GM10847 (cell line): ENCODE measurements around the gene TAS1R3.

ENCODE experiments used
- POLR2A ChIP-seq: IDR thresholded peaks from 2 replicates; pipeline ENCODE4 v1.6.1; 2011; ENCODE audit not compliant: insufficient read length; ENCODE audit errors: extremely low read depth

The TAS1R3 gene

DNA sequence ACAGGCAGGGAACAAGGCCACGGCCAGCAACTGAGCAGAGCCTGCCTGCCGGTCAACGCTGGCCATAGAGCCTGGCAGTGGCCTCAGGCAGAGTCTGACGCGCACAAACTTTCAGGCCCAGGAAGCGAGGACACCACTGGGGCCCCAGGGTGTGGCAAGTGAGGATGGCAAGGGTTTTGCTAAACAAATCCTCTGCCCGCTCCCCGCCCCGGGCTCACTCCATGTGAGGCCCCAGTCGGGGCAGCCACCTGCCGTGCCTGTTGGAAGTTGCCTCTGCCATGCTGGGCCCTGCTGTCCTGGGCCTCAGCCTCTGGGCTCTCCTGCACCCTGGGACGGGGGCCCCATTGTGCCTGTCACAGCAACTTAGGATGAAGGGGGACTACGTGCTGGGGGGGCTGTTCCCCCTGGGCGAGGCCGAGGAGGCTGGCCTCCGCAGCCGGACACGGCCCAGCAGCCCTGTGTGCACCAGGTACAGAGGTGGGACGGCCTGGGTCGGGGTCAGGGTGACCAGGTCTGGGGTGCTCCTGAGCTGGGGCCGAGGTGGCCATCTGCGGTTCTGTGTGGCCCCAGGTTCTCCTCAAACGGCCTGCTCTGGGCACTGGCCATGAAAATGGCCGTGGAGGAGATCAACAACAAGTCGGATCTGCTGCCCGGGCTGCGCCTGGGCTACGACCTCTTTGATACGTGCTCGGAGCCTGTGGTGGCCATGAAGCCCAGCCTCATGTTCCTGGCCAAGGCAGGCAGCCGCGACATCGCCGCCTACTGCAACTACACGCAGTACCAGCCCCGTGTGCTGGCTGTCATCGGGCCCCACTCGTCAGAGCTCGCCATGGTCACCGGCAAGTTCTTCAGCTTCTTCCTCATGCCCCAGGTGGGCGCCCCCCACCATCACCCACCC is at the start of gene TAS1R3:
TSS of gene TAS1R3 (plus strand) at position 213 of the 898 bp plus-strand sequence. CDS start at position 279, 66 bp downstream.
- TF ChIP-seq POLR2A, result no peak

DNA sequence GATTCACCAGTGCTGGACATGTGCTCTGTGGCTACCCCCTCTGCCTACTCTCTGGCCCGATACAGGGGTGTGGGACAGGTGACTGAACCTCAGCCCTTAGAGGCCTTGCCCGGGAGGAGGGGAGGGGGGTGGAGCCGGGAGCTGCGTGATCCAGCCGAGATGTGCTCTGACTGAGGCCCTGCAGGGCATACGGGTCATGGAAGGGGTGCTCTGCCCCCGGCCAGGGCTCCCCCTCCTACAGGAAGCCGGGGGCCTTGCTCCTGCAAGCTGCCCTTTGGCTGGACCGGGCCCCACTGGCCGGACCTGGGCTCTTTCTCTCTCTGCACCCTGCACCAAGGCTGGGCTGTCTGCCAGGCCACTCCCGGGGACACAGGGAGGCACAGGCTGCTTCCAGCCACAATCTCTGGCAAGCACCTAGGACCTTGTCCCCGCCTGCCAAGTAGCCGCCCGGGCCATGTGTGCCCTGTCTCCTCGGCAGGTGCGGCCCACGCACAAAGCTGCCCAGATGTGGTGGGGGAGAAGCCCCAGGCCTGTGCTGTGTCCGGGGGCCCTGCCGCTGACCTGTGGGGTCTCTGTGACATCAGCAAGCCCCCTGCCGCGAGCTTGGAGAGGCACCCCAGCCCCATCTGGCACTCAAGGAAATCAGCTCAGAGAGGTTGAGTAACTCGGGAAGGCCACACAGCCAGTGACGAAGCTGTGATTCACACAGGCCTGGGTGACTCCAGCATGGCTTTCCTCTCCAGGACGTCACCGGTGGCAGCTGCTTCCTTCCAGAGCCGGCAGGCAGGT is 49.4 kb upstream of the TAS1R3 start:
- TF ChIP-seq POLR2A, result no peak

DNA sequence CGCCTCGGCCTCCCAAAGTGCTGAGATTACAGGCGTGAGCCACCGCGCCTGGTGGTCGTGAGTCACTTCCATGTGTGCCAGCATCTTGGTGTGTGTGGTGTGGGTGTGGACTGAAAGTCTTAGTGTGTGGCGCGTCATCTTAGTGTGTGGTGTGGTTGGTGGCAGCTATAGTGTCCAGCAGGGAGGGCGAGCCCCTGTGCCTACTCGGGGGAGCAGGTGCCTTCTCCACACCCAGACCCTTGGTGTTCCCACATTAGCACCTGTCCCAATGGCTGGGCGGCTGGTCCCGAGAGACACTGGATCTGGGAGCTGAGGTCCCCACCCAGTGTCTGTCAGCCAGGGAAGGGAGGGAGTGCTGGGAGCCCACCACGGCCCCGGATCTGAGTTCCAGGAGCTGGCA is 48.1 kb upstream of the TAS1R3 start:
- TF ChIP-seq POLR2A, result no peak

DNA sequence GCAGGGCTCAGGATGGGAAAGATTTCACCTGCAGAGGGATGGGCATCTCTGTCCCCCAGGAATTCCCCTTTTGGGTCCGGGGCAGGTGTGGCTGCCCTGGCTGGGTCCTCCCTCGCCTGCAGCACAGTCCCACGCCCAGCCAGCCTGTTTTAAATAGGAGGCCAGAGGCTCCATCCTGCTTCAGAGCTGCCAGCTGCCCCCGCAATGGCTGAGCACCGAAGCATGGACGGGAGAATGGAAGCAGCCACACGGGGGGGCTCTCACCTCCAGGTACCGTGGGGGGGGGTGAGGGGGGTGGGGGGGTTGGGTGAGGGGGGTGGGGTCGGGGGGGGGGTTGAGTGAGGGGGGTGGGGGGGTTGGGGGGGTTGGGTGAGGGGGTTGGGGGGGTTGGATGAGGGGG is 47.3 kb upstream of the TAS1R3 start:
- no peak for TF ChIP-seq POLR2A

DNA sequence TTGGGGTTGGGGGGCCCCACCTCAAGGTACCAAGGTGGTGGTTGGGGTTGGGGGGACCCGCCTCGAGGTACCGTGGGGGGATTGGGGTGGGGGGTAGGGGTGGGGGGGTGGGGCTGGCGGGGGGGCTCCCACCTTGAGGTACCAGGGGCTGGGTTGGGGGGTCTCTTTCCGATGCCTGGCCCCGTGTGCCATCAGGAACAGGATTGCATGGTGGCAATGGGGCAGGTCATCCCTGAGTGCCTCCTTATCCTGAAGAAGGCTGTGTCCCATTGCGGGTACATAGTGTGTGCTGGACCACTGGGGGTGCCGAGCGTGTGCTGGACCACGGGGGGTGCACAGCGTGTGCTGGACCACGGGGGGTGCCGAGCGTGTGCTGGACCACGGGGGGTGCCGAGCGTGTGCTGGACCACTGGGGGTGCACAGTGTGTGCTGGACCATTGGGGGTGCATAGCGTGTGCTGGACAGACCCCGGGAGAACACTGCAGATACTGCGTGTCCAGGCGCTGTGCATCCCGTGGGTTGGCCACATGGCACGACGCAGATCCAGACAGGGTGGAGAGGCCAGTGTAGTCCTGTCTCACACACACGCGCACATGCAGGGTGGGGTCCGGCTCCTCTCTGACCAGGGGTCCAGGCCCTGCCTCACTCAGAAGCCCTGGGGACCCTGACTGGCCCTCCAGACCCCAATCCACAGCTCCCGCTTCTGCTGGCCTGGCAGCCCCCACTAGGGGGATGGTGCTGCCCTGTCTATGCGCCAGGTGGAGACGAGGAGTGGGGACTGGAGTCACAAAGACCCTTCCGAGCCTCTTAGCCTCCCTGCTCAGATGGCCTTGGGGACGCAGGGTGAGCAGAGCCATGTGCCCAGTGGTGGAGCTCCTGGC is 46.6 kb upstream of the TAS1R3 start:
- TF ChIP-seq POLR2A, result no peak

DNA sequence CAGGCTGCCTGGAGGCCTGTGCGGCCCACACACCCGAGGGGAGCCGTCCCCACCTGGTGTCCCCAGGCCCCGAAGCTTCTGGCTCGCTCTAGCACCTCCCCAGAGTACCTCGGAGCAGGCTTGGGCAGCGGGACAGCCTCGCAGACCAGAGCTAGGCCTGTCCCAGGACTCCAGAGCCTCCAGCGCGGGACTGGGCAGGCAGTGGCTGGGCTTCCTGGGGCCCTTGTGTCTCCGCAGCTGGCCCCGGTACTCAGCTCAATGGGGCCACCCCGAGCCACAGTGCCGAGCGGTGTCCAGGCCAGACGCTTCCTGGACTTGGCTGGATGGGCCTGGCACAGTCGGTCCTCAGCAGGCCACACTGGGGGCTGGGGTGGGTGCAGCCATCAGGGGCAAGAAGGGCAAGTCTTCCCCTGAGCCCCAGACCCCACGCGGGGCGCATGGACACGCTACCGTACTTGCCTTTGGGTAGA is 45.9 kb upstream of the TAS1R3 start:
- TF ChIP-seq POLR2A, result no peak

DNA sequence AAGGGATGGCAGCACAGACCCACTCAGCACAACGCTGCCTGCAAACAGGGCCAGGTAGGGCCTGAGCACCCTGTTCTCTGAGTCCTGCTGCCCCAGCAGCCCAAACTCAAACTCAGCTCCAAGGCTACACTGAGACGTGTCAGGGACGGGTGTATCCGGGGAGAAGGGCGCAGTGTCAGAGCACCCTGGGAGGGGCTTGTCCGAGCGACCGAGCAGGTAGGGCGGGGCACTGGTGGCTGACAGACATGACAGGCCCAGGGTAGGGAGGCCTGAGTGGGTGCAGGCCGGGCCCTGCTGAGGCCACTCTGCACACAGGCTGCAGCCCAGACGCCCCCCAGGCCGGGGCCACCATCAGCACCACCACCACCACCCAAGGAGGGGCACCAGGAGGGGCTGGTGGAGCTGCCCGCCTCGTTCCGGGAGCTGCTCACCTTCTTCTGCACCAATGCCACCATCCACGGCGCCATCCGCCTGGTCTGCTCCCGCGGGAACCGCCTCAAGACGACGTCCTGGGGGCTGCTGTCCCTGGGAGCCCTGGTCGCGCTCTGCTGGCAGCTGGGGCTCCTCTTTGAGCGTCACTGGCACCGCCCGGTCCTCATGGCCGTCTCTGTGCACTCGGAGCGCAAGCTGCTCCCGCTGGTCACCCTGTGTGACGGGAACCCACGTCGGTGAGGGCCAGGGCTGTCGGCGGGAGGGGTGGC is 45.3 kb upstream of the TAS1R3 start:
- TF ChIP-seq POLR2A, result no peak

DNA sequence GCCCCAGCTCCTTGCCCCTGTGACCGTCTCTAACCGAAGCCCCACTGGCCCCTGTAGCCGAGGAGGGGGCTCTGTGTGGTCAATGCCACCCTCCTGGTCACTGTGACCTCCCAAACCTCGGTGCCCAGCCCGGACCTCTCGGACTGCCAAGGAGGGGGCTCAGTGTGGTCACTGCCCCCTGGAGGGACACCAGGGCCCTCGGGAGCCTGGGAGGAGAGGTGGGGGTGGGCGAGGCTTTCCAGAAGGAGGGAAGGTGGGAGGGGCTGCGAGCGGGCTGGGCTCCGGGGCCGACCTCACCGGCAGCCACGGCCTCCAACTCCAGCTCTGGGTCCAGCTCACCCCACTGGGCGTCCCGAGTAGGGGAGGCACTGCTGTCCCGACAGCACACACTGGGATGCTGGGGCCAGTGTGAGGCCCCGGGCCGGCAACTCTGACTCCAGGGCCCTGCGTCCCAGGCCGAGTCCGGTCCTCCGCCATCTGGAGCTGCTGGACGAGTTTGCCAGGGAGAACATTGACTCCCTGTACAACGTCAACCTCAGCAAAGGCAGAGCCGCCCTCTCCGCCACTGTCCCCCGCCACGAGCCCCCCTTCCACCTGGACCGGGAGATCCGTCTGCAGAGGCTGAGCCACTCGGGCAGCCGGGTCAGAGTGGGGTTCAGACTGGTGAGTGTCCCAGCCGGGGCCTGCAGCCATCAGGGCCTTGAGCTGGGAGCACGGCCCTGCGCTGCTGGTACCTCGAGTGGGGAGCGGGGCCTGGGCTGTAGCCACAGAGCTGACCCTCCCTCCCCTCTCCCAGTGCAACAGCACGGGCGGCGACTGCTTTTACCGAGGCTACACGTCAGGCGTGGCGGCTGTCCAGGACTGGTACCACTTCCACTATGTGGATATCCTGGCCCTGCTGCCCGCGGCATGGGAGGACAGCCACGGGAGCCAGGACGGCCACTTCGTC is 44.5 kb upstream of the TAS1R3 start:
- no peak for TF ChIP-seq POLR2A

DNA sequence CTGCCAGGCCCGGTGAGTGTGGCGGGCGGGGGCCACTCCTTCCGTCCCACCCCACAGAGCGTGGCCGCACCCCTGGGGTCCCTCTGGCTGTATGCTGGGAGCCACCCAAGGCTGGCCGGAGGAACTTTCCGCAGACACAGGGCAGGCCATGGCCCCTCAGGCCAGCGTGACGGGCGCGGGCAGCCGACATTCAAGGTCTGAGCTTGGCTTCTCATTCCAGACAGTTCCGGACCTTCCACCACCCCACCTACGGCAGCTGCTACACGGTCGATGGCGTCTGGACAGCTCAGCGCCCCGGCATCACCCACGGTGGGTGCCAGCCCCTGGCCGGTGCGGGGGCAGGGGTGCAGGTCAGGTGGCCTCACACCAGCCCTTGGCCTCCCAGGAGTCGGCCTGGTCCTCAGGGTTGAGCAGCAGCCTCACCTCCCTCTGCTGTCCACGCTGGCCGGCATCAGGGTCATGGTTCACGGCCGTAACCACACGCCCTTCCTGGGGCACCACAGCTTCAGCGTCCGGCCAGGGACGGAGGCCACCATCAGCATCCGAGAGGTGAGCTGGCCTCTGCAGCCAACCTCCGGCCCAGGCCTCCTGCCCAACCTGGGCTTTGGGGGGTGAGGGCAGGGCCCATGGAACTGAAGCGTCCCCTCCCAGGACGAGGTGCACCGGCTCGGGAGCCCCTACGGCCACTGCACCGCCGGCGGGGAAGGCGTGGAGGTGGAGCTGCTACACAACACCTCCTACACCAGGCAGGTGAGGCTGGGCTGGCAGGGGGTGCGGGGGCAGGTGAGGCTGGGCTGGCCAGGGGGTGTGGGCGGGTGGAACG is 43.6 kb upstream of the TAS1R3 start:
- no peak for TF ChIP-seq POLR2A

DNA sequence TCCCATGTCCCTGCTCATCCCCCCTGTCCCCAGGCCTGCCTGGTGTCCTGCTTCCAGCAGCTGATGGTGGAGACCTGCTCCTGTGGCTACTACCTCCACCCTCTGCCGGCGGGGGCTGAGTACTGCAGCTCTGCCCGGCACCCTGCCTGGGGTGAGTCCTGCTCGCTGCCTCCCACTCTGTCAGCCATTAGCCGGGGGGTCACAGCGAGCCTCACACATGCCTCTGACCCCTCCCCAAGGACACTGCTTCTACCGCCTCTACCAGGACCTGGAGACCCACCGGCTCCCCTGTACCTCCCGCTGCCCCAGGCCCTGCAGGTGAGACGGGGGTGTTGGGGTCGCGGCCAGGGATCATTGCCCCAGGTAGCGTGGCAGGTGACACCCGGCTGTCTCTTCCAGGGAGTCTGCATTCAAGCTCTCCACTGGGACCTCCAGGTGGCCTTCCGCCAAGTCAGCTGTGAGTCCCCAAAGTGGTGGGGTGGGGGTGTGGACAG is 40.8 kb upstream of the TAS1R3 start:
- TF ChIP-seq POLR2A, result no peak

DNA sequence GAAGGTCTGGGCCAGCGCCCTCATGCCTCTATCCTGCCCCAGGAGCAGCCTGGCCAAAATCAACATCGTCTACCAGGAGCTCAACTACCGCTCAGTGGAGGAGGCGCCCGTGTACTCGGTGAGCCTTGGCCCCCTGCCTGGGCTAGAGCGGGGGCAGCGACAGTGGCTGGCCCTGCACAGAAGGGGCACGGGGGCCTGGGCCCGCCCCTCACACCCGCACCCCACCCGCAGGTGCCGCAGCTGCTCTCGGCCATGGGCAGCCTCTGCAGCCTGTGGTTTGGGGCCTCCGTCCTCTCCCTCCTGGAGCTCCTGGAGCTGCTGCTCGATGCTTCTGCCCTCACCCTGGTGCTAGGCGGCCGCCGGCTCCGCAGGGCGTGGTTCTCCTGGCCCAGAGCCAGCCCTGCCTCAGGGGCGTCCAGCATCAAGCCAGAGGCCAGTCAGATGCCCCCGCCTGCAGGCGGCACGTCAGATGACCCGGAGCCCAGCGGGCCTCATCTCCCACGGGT is 40.0 kb upstream of the TAS1R3 start:
- TF ChIP-seq POLR2A, result no peak
